Measurements from ENCODE around the gene EPS15.
"Not testable (repeated sequence)": the region's sequence is repeated elsewhere in the genome, so short reads cannot be mapped to it uniquely, and the experiment has no call there.

EPS15 gene

GRCh38 chr1:51482881-51483280 lies 36.2 kb downstream of the EPS15 start:
- no peak for DNase-seq (ENCODE audit: low spot score)
- in situ Hi-C loops (cut with MboI; ENCODE audit: low pct_unique_long_range_greater_than_20kb, low sequenced_read_pairs, unreplicated experiment): no loop called here
- TF ChIP-seq CTCF (IDR thresholded peaks at IDR 0.05; ENCODE audit: extremely low read depth, insufficient read depth, missing control alignments): no peak

- DNase-seq (ENCODE audit: low spot score); in situ Hi-C loops (cut with MboI; ENCODE audit: low pct_unique_long_range_greater_than_20kb, low sequenced_read_pairs, unreplicated experiment): not testable (repeated sequence)
Observed at GRCh38 chr1:51474832-51475620, 44.0 kb downstream of the EPS15 start.

- no peak for DNase-seq (ENCODE audit: low spot score)
- in situ Hi-C loops (cut with MboI; ENCODE audit: low pct_unique_long_range_greater_than_20kb, low sequenced_read_pairs, unreplicated experiment): no loop called here
- TF ChIP-seq CTCF (IDR thresholded peaks at IDR 0.05; ENCODE audit: extremely low read depth, insufficient read depth, missing control alignments): no peak
Observed at GRCh38 chr1:51473331-51474115, 45.5 kb downstream of the EPS15 start.

GRCh38 chr1:51472359-51472758 lies 46.7 kb downstream of the EPS15 start:
- TF ChIP-seq CTCF (IDR thresholded peaks at IDR 0.05; ENCODE audit: extremely low read depth, insufficient read depth, missing control alignments): no peak
- in situ Hi-C loops (cut with MboI; ENCODE audit: low pct_unique_long_range_greater_than_20kb, low sequenced_read_pairs, unreplicated experiment): no loop called here
- DNase-seq (ENCODE audit: low spot score): no peak

GRCh38 chr1:51469518-51469917 lies 49.5 kb downstream of the EPS15 start:
- no peak for DNase-seq (ENCODE audit: low spot score)
- in situ Hi-C loops (cut with MboI; ENCODE audit: low pct_unique_long_range_greater_than_20kb, low sequenced_read_pairs, unreplicated experiment): no loop called here
- TF ChIP-seq CTCF (IDR thresholded peaks at IDR 0.05; ENCODE audit: extremely low read depth, insufficient read depth, missing control alignments): no peak

GRCh38 chr1:51464828-51465227 lies 54.2 kb downstream of the EPS15 start:
- in situ Hi-C loops (cut with MboI; ENCODE audit: low pct_unique_long_range_greater_than_20kb, low sequenced_read_pairs, unreplicated experiment): no loop called here
- DNase-seq (ENCODE audit: low spot score): no peak
- no peak for TF ChIP-seq CTCF (IDR thresholded peaks at IDR 0.05; ENCODE audit: extremely low read depth, insufficient read depth, missing control alignments)

- no peak for TF ChIP-seq CTCF (IDR thresholded peaks at IDR 0.05; ENCODE audit: extremely low read depth, insufficient read depth, missing control alignments)
- in situ Hi-C loops (cut with MboI; ENCODE audit: low pct_unique_long_range_greater_than_20kb, low sequenced_read_pairs, unreplicated experiment): no loop called here
- DNase-seq (ENCODE audit: low spot score): no peak
Observed at GRCh38 chr1:51463561-51463960, 55.5 kb downstream of the EPS15 start.

- in situ Hi-C loops (cut with MboI; ENCODE audit: low pct_unique_long_range_greater_than_20kb, low sequenced_read_pairs, unreplicated experiment); DNase-seq (ENCODE audit: low spot score): not testable (repeated sequence)
Observed at GRCh38 chr1:51462289-51462688, 56.8 kb downstream of the EPS15 start.
